K562 (cell line): ENCODE results near the gene CENPP. TPM values are rescaled to one million over a fixed set of nuclear protein-coding genes. Genes with fewer than 3 reads are reported as not detected.

Experiments used
- ATF1 ChIP-seq, 2 experiments: fragments of 450-650 bp in 1 of 2; IDR thresholded peaks; 2 replicates each; pipeline ENCODE4 v1.6.1; 2016; ENCODE audit warnings: missing compliant biosample characterization in 1 of 2, missing genetic modification characterization in 1 of 2
- BRD4 ChIP-seq: fragments of 200-600 bp; sonication (generic); IDR thresholded peaks from 2 replicates; pipeline ENCODE4 v1.6.1; 2017; ENCODE audit warnings: inconsistent platforms
- CAMTA2 ChIP-seq: fragments of 250-450 bp; sonication (Bioruptor Pico); conservative IDR thresholded peaks from 2 replicates; pipeline ENCODE4 v1.5.1; 2022
- CHCHD3 ChIP-seq: fragments of 250-450 bp; sonication (Bioruptor Pico); IDR thresholded peaks from 2 replicates; pipeline ENCODE4 v2.1.2; 2022; ENCODE audit warnings: mild to moderate bottlenecking
- HDAC1 ChIP-seq, 2 experiments: fragments of 450-650 bp; IDR thresholded peaks; 2 replicates each; pipeline ENCODE4 v1.6.1; 2016 to 2017; ENCODE audit warnings: inconsistent platforms in 1 of 2, mild to moderate bottlenecking in 1 of 2, moderate library complexity in 1 of 2
- MAZ ChIP-seq, 2 experiments: fragments of 450-650 bp in 1 of 2; sonication (generic) in 1 of 2; formaldehyde crosslinking; IDR thresholded peaks in 1 of 2; conservative IDR thresholded peaks in 1 of 2; 2 replicates each; pipeline versions ENCODE4 v1.4.0 to v1.5.0; 2020; ENCODE audit warnings: mild to moderate bottlenecking in 1 of 2, missing genetic modification reagents in 1 of 2
- MCM3 ChIP-seq: fragments of 450-650 bp; IDR thresholded peaks from 2 replicates; pipeline ENCODE4 v1.6.1; 2016
- SETDB1 ChIP-seq: IDR thresholded peaks from one replicate; pipeline ENCODE4 v1.6.1; 2012; ENCODE audit warnings: low read length, control low read depth, inconsistent platforms
- SRSF3 ChIP-seq: fragments of 200-400 bp; formaldehyde crosslinking; IDR thresholded peaks from 2 replicates; pipeline ENCODE4 v1.6.1; 2016; ENCODE audit warnings: mild to moderate bottlenecking, low read length, moderate library complexity; ENCODE audit not compliant: insufficient read depth
- STAT6 ChIP-seq: sonication (generic); formaldehyde crosslinking; IDR thresholded peaks from 2 replicates; pipeline ENCODE4 v1.8.1; 2023; ENCODE audit warnings: mild to moderate bottlenecking, missing genetic modification reagents
- TGIF2 ChIP-seq: sonication (generic); formaldehyde crosslinking; IDR thresholded peaks from 2 replicates; pipeline ENCODE4 v1.8.1; 2022; ENCODE audit warnings: mild to moderate bottlenecking, missing genetic modification reagents, moderate library complexity
- THRA ChIP-seq: fragments of 450-650 bp; IDR thresholded peaks from 2 replicates; pipeline ENCODE4 v1.6.1; 2017; ENCODE audit warnings: mild to moderate bottlenecking, moderate library complexity
- ZBTB11 ChIP-seq, 3 experiments: fragments of 200-800 bp in 1 of 3; fragments of 250-450 bp in 1 of 3; fragments of 450-650 bp in 1 of 3; sonication (Bioruptor Pico) in 1 of 3; sonication (Bioruptor generic) in 1 of 3; formaldehyde crosslinking in 1 of 3; IDR thresholded peaks; 2 replicates each; pipeline versions ENCODE4 v1.6.1 to v1.8.0; 2016 to 2022; ENCODE audit warnings: mild to moderate bottlenecking in 2 of 3, missing genetic modification characterization in 2 of 3, missing compliant biosample characterization in 1 of 3, moderate library complexity in 1 of 3
- ZFPM2 ChIP-seq: fragments of 250-450 bp; sonication (Bioruptor Pico); IDR thresholded peaks from 2 replicates; pipeline ENCODE4 v1.5.1; 2022; ENCODE audit warnings: mild to moderate bottlenecking
- ZNF324 ChIP-seq: fragments of 250-450 bp; sonication (Bioruptor Pico); IDR thresholded peaks from 2 replicates; pipeline ENCODE4 v1.4.0; 2020; ENCODE audit warnings: mild to moderate bottlenecking
- ZNF431 ChIP-seq: sonication (generic); formaldehyde crosslinking; IDR thresholded peaks from 2 replicates; pipeline ENCODE4 v1.8.0; 2022; ENCODE audit warnings: mild to moderate bottlenecking, missing genetic modification reagents
- ZNF444 ChIP-seq: fragments of 250-450 bp; sonication (Bioruptor Pico); IDR thresholded peaks from 2 replicates; pipeline ENCODE4 v1.4.0; 2020; ENCODE audit warnings: mild to moderate bottlenecking, moderate library complexity
- ZNF57 ChIP-seq: fragments of 450-650 bp; formaldehyde crosslinking; IDR thresholded peaks from 2 replicates; pipeline ENCODE4 v1.4.0; 2020; ENCODE audit warnings: mild to moderate bottlenecking, moderate library complexity
- ZNF639 ChIP-seq, 2 experiments: fragments of 200-800 bp in 1 of 2; sonication (Bioruptor generic) in 1 of 2; sonication (generic) in 1 of 2; formaldehyde crosslinking in 1 of 2; IDR thresholded peaks in 1 of 2; conservative IDR thresholded peaks in 1 of 2; 2 replicates each; pipeline versions ENCODE4 v1.5.0 to v1.6.1; 2016 to 2020; ENCODE audit warnings: missing compliant biosample characterization in 1 of 2, missing genetic modification characterization in 1 of 2, missing genetic modification reagents in 1 of 2
- polyA plus RNA-seq, 8 experiments: library from polyadenylated mRNA; depleted of rRNA in 4 of 8; stranded (reverse) in 5 of 8; unstranded in 3 of 8; fragments of >200 nt; fragmentation: Nextera tagmentation in 2 of 8; fragmentation: Illumina TruSeq in 1 of 8; extraction: Ambion mirVana in 2 of 8; extraction: Trizol in 1 of 8; gene quantifications; 2 replicates each; pipeline versions ENCODE4 v1.2.1 to v1.2.3, GENCODE V29; 2011 to 2014; ENCODE audit warnings: inconsistent platforms in 1 of 8, missing spikeins in 1 of 8
- total RNA-seq, 7 experiments: library from RNA; depleted of rRNA in 6 of 7; stranded (reverse); fragments of >200 nt in 6 of 7; fragmentation: Illumina TruSeq in 2 of 7; extraction: Trizol in 2 of 7; gene quantifications; 2 replicates each; pipeline versions ENCODE4 v1.2.1 to v1.2.3, GENCODE V29; 2011 to 2021; ENCODE audit warnings: low replicate concordance in 1 of 7

Gene CENPP
- total and polyA plus RNA-seq, 9 of the 15 experiments (the other 6 are each of a cell fraction or from before 2014, with no cell fraction given), result 8.0 to 28.5 (median 17.9) TPM

- no peak for TF ChIP-seq SETDB1
- TF ChIP-seq HDAC1 (IDR thresholded peaks at IDR 0.05), result peak; percentile 83 to 99
- no peak for TF ChIP-seq BRD4
- no peak for TF ChIP-seq MCM3
- no peak for TF ChIP-seq THRA
- peak; percentile 94 for TF ChIP-seq TGIF2 (CRISPR knock-in tag)
- no peak for TF ChIP-seq ZFPM2
- TF ChIP-seq ZBTB11 (CRISPR knock-in tag; IDR thresholded peaks at IDR 0.05), result peak; percentile 95 to 100 (median 99)
- no peak; the same call in 1 of the 2 replicates for TF ChIP-seq STAT6 (CRISPR knock-in tag)
- TF ChIP-seq SRSF3, result no peak
- TF ChIP-seq ZNF639 (CRISPR knock-in tag; conservative IDR thresholded peaks at IDR 0.05 in 1 of 2, IDR thresholded peaks at IDR 0.05 in 1 of 2), result peak in 1 of 2 experiments; percentile 43; a peak in 1 of 4 replicates
- TF ChIP-seq ZNF431 (CRISPR knock-in tag), result no peak
- TF ChIP-seq ZNF444 (CRISPR knock-in tag), result no peak
- TF ChIP-seq ZNF57 (CRISPR knock-in tag), result no peak
- no peak for TF ChIP-seq ZNF324 (CRISPR knock-in tag)
- no peak for TF ChIP-seq ATF1 (CRISPR knock-in tag; IDR thresholded peaks at IDR 0.05)
- TF ChIP-seq ATF1 (tag; IDR thresholded peaks at IDR 0.05), result peak; percentile 94
- no peak for TF ChIP-seq CHCHD3 (CRISPR knock-in tag)
- peak; percentile 49 to 63; a peak in 2 of 4 replicates for TF ChIP-seq MAZ (CRISPR knock-in tag; conservative IDR thresholded peaks at IDR 0.05 in 1 of 2, IDR thresholded peaks at IDR 0.05 in 1 of 2)
- TF ChIP-seq CAMTA2 (CRISPR knock-in tag), result no peak
Observed at GRCh38 chr9:92325269-92325990, at the start of gene CENPP, which contains the start of gene NOL8 (continued).
